SK-N-MC (cell line): ENCODE results near the gene IRF3.
A peak's percentile ranks its signal among the peaks of the same experiment; 100 is the strongest.
"Not testable (repeated sequence)": the region's sequence is repeated elsewhere in the genome, so short reads cannot be mapped to it uniquely, and the experiment has no call there.

Experiments
- DNase-seq: peaks from one replicate; pipeline ENCODE4 v3.0.0-alpha.2; 2011; ENCODE audit warnings: low read depth, low spot score
- H3K27ac ChIP-seq: fragments of 200-600 bp; sonication (generic); 2 replicates; pipeline ENCODE4 v1.5.1; 2016; ENCODE audit warnings: mixed run types
- H3K36me3 ChIP-seq: fragments of 200-600 bp; sonication (generic); 2 replicates; pipeline ENCODE4 v1.6.1; 2017; ENCODE audit warnings: antibody characterized with exemption, low read length, mixed read lengths; ENCODE audit not compliant: insufficient read depth
- H3K4me3 ChIP-seq: fragments of 200-600 bp; sonication (generic); 2 replicates; pipeline ENCODE4 v1.5.1; 2016
- H3K9ac ChIP-seq: fragments of 200-600 bp; sonication (generic); 2 replicates; pipeline ENCODE4 v1.8.0; 2017; ENCODE audit warnings: mixed run types, mixed read lengths; ENCODE audit not compliant: insufficient read length
- H3K9me3 ChIP-seq: fragments of 200-600 bp; sonication (generic); 2 replicates; pipeline ENCODE4 v1.6.1; 2017; ENCODE audit warnings: low read depth, mild to moderate bottlenecking, antibody characterized with exemption, low read length, moderate library complexity, mixed read lengths
- EZH2 ChIP-seq: fragments of 200-600 bp; sonication (generic); IDR thresholded peaks from one replicate; pipeline ENCODE4 v1.6.1; 2017; ENCODE audit warnings: antibody characterized with exemption
- FOXP2 ChIP-seq: optimal IDR thresholded peaks from 2 replicates; pipeline ENCODE3; 2011; ENCODE audit warnings: mild to moderate bottlenecking, moderate library complexity; ENCODE audit not compliant: insufficient read depth; ENCODE audit errors: extremely low read length, control extremely low read depth
- POLR2AphosphoS5 ChIP-seq: IDR thresholded peaks from 2 replicates; pipeline ENCODE4 v1.6.1; 2012; ENCODE audit warnings: mild to moderate bottlenecking, low read depth, low read length, borderline replicate concordance

Gene IRF3

DNA sequence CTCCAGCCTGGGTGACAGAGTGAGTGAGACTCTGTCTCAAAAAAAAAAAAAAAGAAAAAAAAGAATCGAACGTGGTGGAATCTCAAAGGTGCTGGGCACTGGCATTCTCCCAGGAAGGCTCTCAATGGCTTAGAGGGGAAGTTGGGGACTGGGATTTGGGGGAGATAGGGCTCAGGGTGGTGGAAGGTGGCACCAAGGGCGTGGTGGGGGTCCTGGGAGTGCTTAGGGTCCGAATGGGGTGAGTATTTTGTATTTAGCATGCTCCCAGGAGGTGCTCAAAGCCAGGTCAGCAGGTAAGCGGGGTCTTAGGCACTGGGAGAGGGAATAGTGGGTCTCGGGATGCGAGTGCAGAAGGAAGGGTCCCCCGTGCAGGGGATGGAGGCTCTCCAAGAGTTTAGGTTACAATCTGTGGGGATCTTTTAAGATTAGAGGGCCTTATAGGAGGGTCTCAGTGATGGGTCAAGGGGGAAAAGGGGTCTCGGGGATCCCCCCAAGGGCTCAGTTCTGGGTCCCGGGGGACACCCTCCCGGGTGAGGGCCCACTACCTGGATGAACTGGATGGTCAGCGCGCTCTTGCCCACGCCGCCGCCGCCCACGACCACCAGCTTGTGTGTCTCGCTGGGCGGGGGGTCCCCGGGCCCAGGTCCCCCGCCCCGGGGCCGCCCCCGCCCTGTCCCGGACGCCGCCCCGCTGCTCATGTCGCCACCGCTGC is 26.1 kb downstream of the IRF3 start:
- Histone ChIP-seq H3K36me3 (no peaks in the 10 kb centered on the region), H3K9me3 (no peaks in the 10 kb centered on the region), H3K27ac (peak overlapping the region; percentile 84), H3K4me3 (peak overlapping the region; percentile 79), H3K9ac (peak overlapping the region; percentile 64)
- TF ChIP-seq FOXP2 = no peak
- TF ChIP-seq POLR2AphosphoS5 = no peak
- no peak for TF ChIP-seq EZH2
- no peak for DNase-seq

- no peaks in the 10 kb centered on the region for H3K9me3 ChIP-seq
- H3K4me3 ChIP-seq = peak overlapping the region; percentile 73
- H3K36me3 ChIP-seq = no peaks in the 10 kb centered on the region
- TF ChIP-seq POLR2AphosphoS5 (0 out of 2 replicates have a peak, but pooled peaks have one; percentile 35), EZH2 (no peak)
- DNase-seq = no peak
- H3K9ac ChIP-seq = peak overlapping the region; percentile 52
- H3K27ac ChIP-seq = peak overlapping the region; percentile 84
Observed at GRCh38 chr19:49637821-49638738, 27.6 kb downstream of the IRF3 start.

DNA sequence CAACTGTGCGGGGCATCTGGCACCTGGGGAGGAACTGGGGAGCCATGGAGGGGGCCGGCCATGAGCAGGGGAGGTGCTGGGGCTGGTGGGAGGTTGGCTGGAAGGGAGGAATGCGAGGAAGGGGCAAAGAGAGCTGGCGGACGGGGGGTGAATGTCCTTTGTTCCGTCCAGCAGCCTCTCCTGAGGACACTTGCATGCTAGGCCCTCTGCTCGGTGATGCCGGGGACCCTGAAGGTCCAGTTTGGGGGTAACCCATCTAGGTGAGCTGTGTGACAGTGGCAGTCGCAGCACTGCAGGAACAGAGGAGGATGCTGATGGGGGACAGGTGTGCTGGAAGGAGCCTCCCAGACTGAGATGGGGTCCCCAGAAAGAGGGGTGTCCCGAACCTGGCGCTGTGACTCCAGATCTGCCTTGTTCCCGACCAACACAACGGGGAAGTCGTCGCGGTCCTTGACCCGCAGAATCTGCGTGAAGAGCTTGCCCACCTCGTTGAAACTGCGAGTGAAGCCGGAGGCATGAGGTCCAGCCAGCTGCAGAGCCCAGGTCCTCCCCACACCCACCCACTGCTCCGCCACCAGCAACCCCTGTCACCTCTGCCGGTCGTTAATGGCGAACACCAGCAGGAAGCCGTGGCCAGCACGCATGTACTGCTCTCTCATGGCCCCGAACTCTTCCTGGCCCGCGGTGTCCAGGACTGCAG is 29.3 kb downstream of the IRF3 start:
- no peaks in the 10 kb centered on the region for H3K36me3 ChIP-seq
- no peak for TF ChIP-seq EZH2
- TF ChIP-seq FOXP2 = no peak
- no peak for TF ChIP-seq POLR2AphosphoS5
- no peak overlapping the region for H3K4me3 ChIP-seq
- H3K27ac ChIP-seq = no peak overlapping the region; the same call in 1 of the 2 replicates
- no peak overlapping the region for H3K9ac ChIP-seq
- DNase-seq = no peak
- no peaks in the 10 kb centered on the region for H3K9me3 ChIP-seq

GRCh38 chr19:49635530-49636232 is 30.0 kb downstream of the IRF3 start:
- no peaks in the 10 kb centered on the region for H3K36me3 ChIP-seq
- no peak for DNase-seq
- H3K9ac ChIP-seq = no peak overlapping the region
- H3K9me3 ChIP-seq = no peaks in the 10 kb centered on the region
- H3K27ac ChIP-seq = peak overlapping the region; percentile 5; the same call in 1 of the 2 replicates
- H3K4me3 ChIP-seq = no peak overlapping the region
- TF ChIP-seq EZH2 (no peak), POLR2AphosphoS5 (no peak; the same call in 1 of the 2 replicates), FOXP2 (no peak)

- not testable (repeated sequence) for DNase-seq, H3K9ac ChIP-seq, H3K4me3 ChIP-seq, H3K9me3 ChIP-seq, H3K36me3 ChIP-seq
- peak overlapping the region; percentile 31; the same call in 1 of the 2 replicates for H3K27ac ChIP-seq
Observed at GRCh38 chr19:49633273-49633672, 32.4 kb downstream of the IRF3 start.

GRCh38 chr19:49632576-49632975 is 33.1 kb downstream of the IRF3 start:
- TF ChIP-seq EZH2 (no peak), FOXP2 (no peak), POLR2AphosphoS5 (no peak)
- DNase-seq = no peak
- Histone ChIP-seq H3K9me3 (no peaks in the 10 kb centered on the region), H3K4me3 (no peak overlapping the region), H3K27ac (no peak overlapping the region), H3K36me3 (no peaks in the 10 kb centered on the region), H3K9ac (no peak overlapping the region)

- H3K4me3 ChIP-seq = no peak overlapping the region
- H3K9me3 ChIP-seq = no peaks in the 10 kb centered on the region
- TF ChIP-seq POLR2AphosphoS5 = no peak
- no peak for TF ChIP-seq EZH2
- no peak for TF ChIP-seq FOXP2
- H3K27ac ChIP-seq = no peak overlapping the region
- no peak overlapping the region for H3K9ac ChIP-seq
- peaks cover 5% of the 10 kb centered on the region; the same call in 1 of the 2 replicates for H3K36me3 ChIP-seq
- DNase-seq = no peak
Observed at GRCh38 chr19:49631610-49632192, 34.0 kb downstream of the IRF3 start.
